Osteoblast (primary cell): ENCODE measurements around the gene SLITRK5. TPM values are rescaled to one million over a fixed set of nuclear protein-coding genes. Genes with fewer than 3 reads are reported as not detected.
A peak's percentile ranks its signal among the peaks of the same experiment; 100 is the strongest.

Experiments used
- DNase-seq: peaks from one replicate; pipeline ENCODE4 v3.0.0; 2011; ENCODE audit warnings: low spot score, mixed read lengths; ENCODE audit not compliant: insufficient read length; ENCODE audit errors: missing footprints
- H2AFZ ChIP-seq: 2 replicates; pipeline ENCODE4 v1.6.0; 2011; ENCODE audit warnings: mild to moderate bottlenecking, low read length
- H3K27ac ChIP-seq: 2 replicates; pipeline ENCODE4 v1.5.1; 2011; ENCODE audit warnings: mild to moderate bottlenecking, low read depth, low read length, moderate library complexity
- H3K27me3 ChIP-seq: 2 replicates; pipeline ENCODE4 v1.6.0; 2012; ENCODE audit warnings: mild to moderate bottlenecking, control low read depth, inconsistent platforms, low read length, moderate library complexity; ENCODE audit not compliant: insufficient read depth
- H3K36me3 ChIP-seq: 2 replicates; pipeline ENCODE4 v1.5.1; 2011; ENCODE audit warnings: mild to moderate bottlenecking, low read length, control low read depth, moderate library complexity; ENCODE audit not compliant: insufficient read depth
- H3K4me1 ChIP-seq: 2 replicates; pipeline ENCODE4 v1.5.1; 2011; ENCODE audit warnings: mild to moderate bottlenecking, low read length, control low read depth, moderate library complexity; ENCODE audit not compliant: insufficient read depth
- H3K4me2 ChIP-seq: 2 replicates; pipeline ENCODE4 v1.6.0; 2011; ENCODE audit warnings: mild to moderate bottlenecking, low read length; ENCODE audit not compliant: insufficient read depth
- H3K4me3 ChIP-seq: fragments of 200-600 bp; sonication (generic); 3 replicates; pipeline ENCODE4 v1.5.1; 2012; ENCODE audit warnings: mild to moderate bottlenecking, low read length, inconsistent platforms; ENCODE audit not compliant: insufficient read depth
- H3K79me2 ChIP-seq: 2 replicates; pipeline ENCODE4 v1.6.0; 2012; ENCODE audit warnings: mild to moderate bottlenecking, low read length, control low read depth, inconsistent platforms; ENCODE audit not compliant: insufficient read depth
- H3K9me3 ChIP-seq: 2 replicates; pipeline ENCODE4 v1.5.1; 2011; ENCODE audit warnings: low read depth, low read length, control low read depth
- H4K20me1 ChIP-seq: 2 replicates; pipeline ENCODE4 v1.6.0; 2012; ENCODE audit warnings: mild to moderate bottlenecking, low read length, control low read depth; ENCODE audit not compliant: insufficient read depth
- total RNA-seq: library from RNA; depleted of rRNA; stranded (reverse); fragments of >200 nt; gene quantifications from 2 replicates; pipeline ENCODE4 v1.2.3, GENCODE V29; 2012
- TF ChIP-seq, protein P1 (sequence below): IDR thresholded peaks from 2 replicates; pipeline ENCODE4 v1.5.1; 2011; ENCODE audit warnings: mild to moderate bottlenecking, low read depth, low read length, moderate library complexity; ENCODE audit errors: extremely low read depth

Gene SLITRK5
- total RNA-seq, 1 donor, result not detected

DNA sequence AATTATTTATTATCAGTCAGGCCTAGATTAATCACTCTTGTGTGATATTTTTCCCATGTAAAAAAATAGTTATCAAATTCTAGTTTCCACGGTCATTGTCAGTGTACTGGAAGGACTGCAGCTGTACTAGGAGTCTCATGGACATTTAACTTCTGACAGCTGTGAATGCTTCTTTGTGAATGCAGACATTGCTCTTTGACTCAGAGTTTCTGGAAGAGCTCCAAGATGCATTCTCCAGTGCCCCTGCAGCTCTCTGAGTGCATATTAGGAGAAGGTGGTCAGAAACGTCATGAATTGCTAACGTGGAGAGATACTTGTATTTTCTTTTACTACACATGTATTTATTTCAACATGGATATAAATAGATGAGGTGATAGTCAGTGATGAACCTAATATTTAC, 9.7 kb upstream of the SLITRK5 start:
- H3K27me3 ChIP-seq, result no peaks in the 10 kb centered on the region
- H3K4me3 ChIP-seq, result no peak overlapping the region
- H4K20me1 ChIP-seq, result no peaks in the 10 kb centered on the region
- H3K79me2 ChIP-seq, result no peaks in the 10 kb centered on the region
- no peaks in the 10 kb centered on the region for H3K9me3 ChIP-seq
- no peak overlapping the region for H3K4me2 ChIP-seq
- H3K27ac ChIP-seq, result no peak overlapping the region
- no peaks in the 10 kb centered on the region for H3K36me3 ChIP-seq
- DNase-seq, result no peak
- TF ChIP-seq, protein P1, sequence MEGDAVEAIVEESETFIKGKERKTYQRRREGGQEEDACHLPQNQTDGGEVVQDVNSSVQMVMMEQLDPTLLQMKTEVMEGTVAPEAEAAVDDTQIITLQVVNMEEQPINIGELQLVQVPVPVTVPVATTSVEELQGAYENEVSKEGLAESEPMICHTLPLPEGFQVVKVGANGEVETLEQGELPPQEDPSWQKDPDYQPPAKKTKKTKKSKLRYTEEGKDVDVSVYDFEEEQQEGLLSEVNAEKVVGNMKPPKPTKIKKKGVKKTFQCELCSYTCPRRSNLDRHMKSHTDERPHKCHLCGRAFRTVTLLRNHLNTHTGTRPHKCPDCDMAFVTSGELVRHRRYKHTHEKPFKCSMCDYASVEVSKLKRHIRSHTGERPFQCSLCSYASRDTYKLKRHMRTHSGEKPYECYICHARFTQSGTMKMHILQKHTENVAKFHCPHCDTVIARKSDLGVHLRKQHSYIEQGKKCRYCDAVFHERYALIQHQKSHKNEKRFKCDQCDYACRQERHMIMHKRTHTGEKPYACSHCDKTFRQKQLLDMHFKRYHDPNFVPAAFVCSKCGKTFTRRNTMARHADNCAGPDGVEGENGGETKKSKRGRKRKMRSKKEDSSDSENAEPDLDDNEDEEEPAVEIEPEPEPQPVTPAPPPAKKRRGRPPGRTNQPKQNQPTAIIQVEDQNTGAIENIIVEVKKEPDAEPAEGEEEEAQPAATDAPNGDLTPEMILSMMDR, result no peak
- no peaks in the 10 kb centered on the region for H3K4me1 ChIP-seq
- no peak overlapping the region for H2AFZ ChIP-seq

DNA sequence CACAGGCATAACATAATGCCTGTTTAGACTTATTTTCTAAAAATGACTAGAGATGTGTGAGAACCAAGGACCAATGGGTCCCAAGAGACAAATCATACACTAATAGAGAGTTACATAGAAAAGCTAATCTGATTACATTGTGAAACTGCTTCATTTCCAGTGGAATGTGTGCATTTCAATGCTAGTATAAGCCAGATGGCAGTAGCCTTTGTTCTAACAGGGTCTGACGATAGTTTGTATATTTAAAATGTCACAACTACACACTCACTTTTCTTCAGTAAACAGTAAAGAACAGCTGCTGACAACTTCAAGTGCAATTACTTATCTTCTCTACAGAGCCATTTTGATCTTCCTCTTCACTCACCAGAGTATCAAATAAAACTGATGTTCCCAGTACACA, 4.3 kb upstream of the SLITRK5 start:
- H3K4me2 ChIP-seq, result no peak overlapping the region
- H3K27me3 ChIP-seq, result peaks cover 4% of the 10 kb centered on the region
- H3K4me3 ChIP-seq, result no peak overlapping the region
- TF ChIP-seq, protein P1, result no peak
- no peaks in the 10 kb centered on the region for H3K79me2 ChIP-seq
- no peak overlapping the region for H3K27ac ChIP-seq
- H3K4me1 ChIP-seq, result no peaks in the 10 kb centered on the region
- no peak for DNase-seq
- H2AFZ ChIP-seq, result no peak overlapping the region
- H3K36me3 ChIP-seq, result no peaks in the 10 kb centered on the region
- H4K20me1 ChIP-seq, result no peaks in the 10 kb centered on the region
- H3K9me3 ChIP-seq, result no peaks in the 10 kb centered on the region

- H4K20me1 ChIP-seq, result no peaks in the 10 kb centered on the region
- no peak overlapping the region for H3K4me3 ChIP-seq
- H3K4me1 ChIP-seq, result no peaks in the 10 kb centered on the region
- TF ChIP-seq, protein P1, result no peak
- no peak overlapping the region for H3K27ac ChIP-seq
- peaks cover 9% of the 10 kb centered on the region for H3K27me3 ChIP-seq
- H3K36me3 ChIP-seq, result no peaks in the 10 kb centered on the region
- no peak overlapping the region for H3K4me2 ChIP-seq
- DNase-seq, result no peak
- no peak overlapping the region for H2AFZ ChIP-seq
- H3K79me2 ChIP-seq, result no peaks in the 10 kb centered on the region
- H3K9me3 ChIP-seq, result no peaks in the 10 kb centered on the region
Measured at GRCh38 chr13:87667686-87668085, 3.5 kb upstream of the SLITRK5 start.

- TF ChIP-seq, protein P1, result peak; percentile 39
- Histone ChIP-seq H3K4me3 (no peak overlapping the region), H3K4me1 (no peaks in the 10 kb centered on the region), H3K27ac (no peak overlapping the region), H3K36me3 (no peaks in the 10 kb centered on the region), H3K4me2 (no peak overlapping the region), H2AFZ (no peak overlapping the region), H4K20me1 (no peaks in the 10 kb centered on the region), H3K27me3 (peaks cover 18% of the 10 kb centered on the region), H3K9me3 (no peaks in the 10 kb centered on the region), H3K79me2 (no peaks in the 10 kb centered on the region)
- no peak for DNase-seq
Measured at GRCh38 chr13:87669379-87669978, 1.7 kb upstream of the SLITRK5 start.
